HG02763 (cell line): ENCODE measurements around the gene OCSTAMP.

Source experiments
- ATAC-seq: cut with Tn5 transposase; IDR thresholded peaks from one replicate; pipeline ENCODE4 v1.9.1; 2021; ENCODE audit warnings: mild to moderate bottlenecking, moderate library complexity; ENCODE audit not compliant: unreplicated experiment

OCSTAMP gene

GRCh38 chr20:46550461-46550860 is at the start of gene OCSTAMP:
OCSTAMP (minus strand) TSS chr20:46550654; CDS start chr20:46550560, 94 bp downstream.
- no peak for ATAC-seq

- ATAC-seq, result no peak
These were observed 49.0 kb upstream of the OCSTAMP start for GRCh38 chr20:46599227-46599987.

GRCh38 chr20:46595933-46596332 is 45.5 kb upstream of the OCSTAMP start:
- ATAC-seq, result no peak

- ATAC-seq, result no peak
These were observed 44.3 kb upstream of the OCSTAMP start for GRCh38 chr20:46594725-46595124.

GRCh38 chr20:46592580-46593362 is 42.3 kb upstream of the OCSTAMP start:
- no peak for ATAC-seq

- no peak for ATAC-seq
These were observed 40.0 kb upstream of the OCSTAMP start for GRCh38 chr20:46590443-46590842.

GRCh38 chr20:46588532-46589511 is 38.4 kb upstream of the OCSTAMP start:
- ATAC-seq, result no peak

- no peak for ATAC-seq
These were observed 37.5 kb upstream of the OCSTAMP start for GRCh38 chr20:46587986-46588385.

GRCh38 chr20:46586724-46587123 is 36.3 kb upstream of the OCSTAMP start:
- no peak for ATAC-seq

GRCh38 chr20:46584508-46584907 is 34.1 kb upstream of the OCSTAMP start:
- no peak for ATAC-seq

GRCh38 chr20:46583411-46584214 is 33.2 kb upstream of the OCSTAMP start:
- ATAC-seq, result no peak

- ATAC-seq, result no peak
These were observed 32.2 kb upstream of the OCSTAMP start for GRCh38 chr20:46582648-46583047.

- no peak for ATAC-seq
These were observed 30.9 kb upstream of the OCSTAMP start for GRCh38 chr20:46581391-46581790.

GRCh38 chr20:46580613-46581205 is 30.3 kb upstream of the OCSTAMP start:
- no peak for ATAC-seq

GRCh38 chr20:46578745-46579144 is 28.3 kb upstream of the OCSTAMP start:
- ATAC-seq, result no peak

- no peak for ATAC-seq
These were observed 26.4 kb upstream of the OCSTAMP start for GRCh38 chr20:46576774-46577395.

- no peak for ATAC-seq
These were observed 25.5 kb upstream of the OCSTAMP start for GRCh38 chr20:46575937-46576461.

- ATAC-seq, result no peak
These were observed 24.9 kb upstream of the OCSTAMP start for GRCh38 chr20:46575394-46575793.
